AG09309 (cell line): Measurements from ENCODE around the gene PFDN1.

Experiments
- DNase-seq: peaks from one replicate; pipeline ENCODE4 v3.0.0-alpha.2; 2010; ENCODE audit warnings: low read depth
- H3K4me3 ChIP-seq: 2 replicates; pipeline ENCODE4 v1.5.1; 2011; ENCODE audit warnings: mild to moderate bottlenecking, low read depth, low read length, moderate library complexity; ENCODE audit not compliant: control insufficient read depth
- TF ChIP-seq, protein P1 (sequence below): IDR thresholded peaks from 2 replicates; pipeline ENCODE4 v1.5.1; 2011; ENCODE audit warnings: mild to moderate bottlenecking, low read depth, low read length, inconsistent platforms; ENCODE audit not compliant: insufficient read depth, control insufficient read depth; ENCODE audit errors: missing control alignments

PFDN1 gene

DNA sequence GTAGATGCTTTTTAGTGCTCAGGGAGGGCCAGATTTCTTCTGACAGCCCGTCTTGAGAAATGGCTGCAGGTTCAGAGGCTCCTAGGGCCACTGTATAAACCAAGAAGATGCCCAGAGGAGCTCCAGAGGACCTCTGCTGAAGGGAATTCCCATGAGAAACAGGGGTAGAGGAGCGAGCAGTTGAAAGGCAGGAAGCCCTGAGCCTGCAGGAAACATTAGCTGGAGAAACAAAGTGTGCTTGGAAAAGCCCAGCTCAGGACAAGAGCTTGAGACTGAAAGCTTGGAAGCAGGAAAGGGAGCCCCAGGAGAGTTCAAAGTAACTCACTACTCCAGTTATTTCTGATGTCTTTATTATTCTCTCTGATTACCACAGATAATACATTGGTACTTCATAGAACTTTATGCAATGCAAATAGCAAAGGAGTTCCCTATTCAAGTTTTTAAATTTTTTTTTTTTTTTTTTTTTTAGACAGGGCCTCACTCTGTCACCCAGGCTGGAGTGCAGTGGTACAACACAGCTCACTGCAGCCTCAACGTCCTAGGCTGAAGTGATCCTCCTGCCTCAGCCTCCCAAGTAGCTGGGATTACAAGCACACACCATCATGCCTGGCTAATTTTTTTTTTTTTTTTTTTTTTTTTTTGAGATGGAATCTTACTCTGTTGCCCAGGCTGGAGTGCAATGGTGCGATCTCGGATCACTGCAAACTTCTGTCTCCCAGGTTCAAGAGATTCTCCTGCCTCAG is 27.0 kb upstream of the PFDN1 start:
- DNase-seq, result no peak
- no peak overlapping the region for H3K4me3 ChIP-seq
- TF ChIP-seq, protein P1, sequence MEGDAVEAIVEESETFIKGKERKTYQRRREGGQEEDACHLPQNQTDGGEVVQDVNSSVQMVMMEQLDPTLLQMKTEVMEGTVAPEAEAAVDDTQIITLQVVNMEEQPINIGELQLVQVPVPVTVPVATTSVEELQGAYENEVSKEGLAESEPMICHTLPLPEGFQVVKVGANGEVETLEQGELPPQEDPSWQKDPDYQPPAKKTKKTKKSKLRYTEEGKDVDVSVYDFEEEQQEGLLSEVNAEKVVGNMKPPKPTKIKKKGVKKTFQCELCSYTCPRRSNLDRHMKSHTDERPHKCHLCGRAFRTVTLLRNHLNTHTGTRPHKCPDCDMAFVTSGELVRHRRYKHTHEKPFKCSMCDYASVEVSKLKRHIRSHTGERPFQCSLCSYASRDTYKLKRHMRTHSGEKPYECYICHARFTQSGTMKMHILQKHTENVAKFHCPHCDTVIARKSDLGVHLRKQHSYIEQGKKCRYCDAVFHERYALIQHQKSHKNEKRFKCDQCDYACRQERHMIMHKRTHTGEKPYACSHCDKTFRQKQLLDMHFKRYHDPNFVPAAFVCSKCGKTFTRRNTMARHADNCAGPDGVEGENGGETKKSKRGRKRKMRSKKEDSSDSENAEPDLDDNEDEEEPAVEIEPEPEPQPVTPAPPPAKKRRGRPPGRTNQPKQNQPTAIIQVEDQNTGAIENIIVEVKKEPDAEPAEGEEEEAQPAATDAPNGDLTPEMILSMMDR, result no peak

DNA sequence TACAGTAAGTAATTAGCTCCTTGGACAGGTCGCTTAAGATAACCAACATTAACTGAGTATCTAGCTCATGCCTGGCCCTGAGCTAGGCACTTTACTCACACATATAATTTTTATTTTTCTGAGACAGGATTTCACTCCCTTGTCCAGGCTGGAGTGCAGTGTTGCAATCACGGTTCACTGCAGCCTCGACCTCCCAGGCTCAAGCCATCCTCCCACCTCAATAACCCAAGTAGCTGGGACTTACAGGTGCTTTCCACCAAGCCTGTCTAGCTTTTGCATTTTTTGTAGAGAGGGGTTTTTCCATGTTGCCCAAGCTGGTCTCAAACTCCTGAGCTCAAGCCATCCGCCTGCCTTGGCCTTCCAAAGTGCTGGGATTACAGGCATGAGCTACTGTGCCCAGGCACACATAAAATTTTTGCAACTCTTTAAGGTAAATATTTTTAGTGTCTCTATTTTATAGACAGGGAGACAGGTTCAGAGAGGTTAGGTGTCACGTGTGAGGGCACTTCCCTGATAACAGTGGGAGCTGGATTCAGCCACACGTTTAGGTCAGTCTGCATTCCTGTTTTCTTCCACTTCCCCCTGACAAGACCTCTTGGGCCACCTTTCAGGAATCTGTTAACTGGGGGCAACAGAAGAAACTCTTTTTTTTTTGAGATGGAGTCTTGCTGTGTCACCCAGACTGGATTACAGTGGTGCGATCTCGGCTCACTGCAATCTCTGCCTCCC is 25.3 kb upstream of the PFDN1 start:
- TF ChIP-seq, protein P1, result no peak
- no peak overlapping the region for H3K4me3 ChIP-seq
- DNase-seq, result no peak

DNA sequence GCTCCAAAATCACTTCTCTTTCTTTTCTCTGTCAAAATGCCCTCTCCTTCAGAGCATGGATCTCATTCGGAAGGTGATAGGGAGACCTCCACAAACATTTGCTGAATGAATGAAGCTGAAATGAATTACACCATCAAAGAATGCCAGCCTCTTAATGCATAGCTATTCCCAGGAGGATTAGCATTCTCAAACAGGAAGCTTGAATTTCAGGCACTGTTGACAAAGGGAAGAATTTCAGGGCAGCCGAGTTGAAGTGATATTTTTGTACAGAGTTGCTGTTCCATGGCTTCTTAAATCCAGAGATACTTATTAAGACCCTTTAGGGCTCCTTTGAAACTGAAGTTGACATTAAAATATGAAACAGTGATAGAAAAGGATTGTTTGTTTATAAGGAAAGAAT is 24.7 kb upstream of the PFDN1 start:
- DNase-seq, result no peak
- no peak overlapping the region for H3K4me3 ChIP-seq
- TF ChIP-seq, protein P1, result no peak

DNA sequence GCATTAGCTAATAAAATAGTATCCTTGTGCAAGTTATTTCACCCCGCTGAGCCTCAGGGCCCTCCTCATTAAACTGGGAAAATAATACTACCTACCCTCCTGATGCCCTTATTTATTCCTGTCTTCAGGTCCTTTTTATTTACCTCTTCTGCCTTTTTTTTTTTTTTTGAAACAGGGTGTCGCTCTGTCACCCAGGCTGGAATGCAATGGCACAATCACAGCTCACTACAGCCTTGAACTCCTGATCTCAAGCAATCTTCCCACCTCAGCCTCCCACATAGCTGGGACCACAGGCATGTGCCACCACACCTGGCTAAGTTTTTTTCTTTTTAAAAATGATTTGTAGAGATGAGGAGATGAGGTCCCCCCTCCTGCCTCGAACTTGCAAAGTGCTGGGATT is 22.6 kb upstream of the PFDN1 start:
- TF ChIP-seq, protein P1, result no peak
- DNase-seq, result no peak
- H3K4me3 ChIP-seq, result no peak overlapping the region

DNA sequence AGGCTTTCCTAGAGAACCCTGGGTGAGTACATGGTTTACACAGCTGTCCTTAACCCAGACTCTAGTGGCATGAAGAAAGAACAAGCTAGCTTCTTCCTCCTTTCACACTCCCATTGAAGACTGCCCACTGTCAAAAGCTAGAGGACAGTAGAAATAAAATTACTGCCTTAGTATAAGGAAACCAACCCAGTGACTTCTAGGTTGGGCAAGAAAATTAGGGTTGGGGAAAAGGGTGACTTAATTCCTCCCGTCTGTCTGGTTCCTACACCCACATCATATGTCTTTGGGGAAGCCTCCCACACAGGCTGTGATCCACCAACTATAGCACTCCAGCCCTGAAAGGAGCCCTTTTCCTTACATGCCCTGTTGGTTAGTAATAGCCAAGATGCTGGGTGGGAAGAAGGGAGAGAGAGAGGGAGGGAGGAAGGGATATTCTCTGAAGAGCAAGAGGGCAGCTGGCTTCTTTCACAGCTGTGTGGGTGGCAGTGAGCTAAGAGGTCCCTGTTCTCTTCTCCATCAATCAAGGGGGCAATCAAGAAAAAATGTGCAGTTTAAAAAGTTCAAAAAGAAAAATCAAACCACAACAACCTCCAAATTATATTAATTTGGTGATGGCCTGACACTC is 21.8 kb upstream of the PFDN1 start:
- no peak overlapping the region for H3K4me3 ChIP-seq
- TF ChIP-seq, protein P1, result no peak
- DNase-seq, result no peak

DNA sequence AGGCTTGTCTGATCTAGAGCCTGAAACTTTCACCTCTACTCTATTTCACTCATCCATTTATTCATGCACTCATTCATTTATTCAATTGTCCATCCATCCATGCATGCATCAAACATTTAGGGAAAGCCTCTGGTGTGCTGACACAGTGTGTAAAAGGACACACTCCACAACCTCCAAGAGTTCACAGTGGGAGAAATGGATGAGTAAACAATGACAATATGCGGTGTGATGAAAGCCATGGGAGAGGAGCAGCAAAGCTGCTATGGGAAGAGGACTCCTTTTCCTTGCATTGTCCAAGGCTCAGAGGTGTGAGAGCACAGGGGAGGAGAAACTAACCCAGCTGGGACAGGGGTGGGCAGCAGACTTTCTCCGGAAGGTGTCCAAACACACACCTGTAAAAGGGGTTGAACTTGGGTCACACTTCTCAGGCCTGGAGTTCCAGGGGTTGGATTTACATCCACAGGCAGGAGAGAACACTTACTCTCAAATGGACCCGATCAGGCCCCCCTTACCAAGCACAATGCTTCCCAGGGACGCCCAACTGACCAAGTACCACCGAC is 21.2 kb upstream of the PFDN1 start:
- DNase-seq, result no peak
- H3K4me3 ChIP-seq, result no peak overlapping the region
- TF ChIP-seq, protein P1, result no peak
